GM21528 (cell line): ENCODE measurements around the gene SYP.

Experiments
- ATAC-seq: cut with Tn5 transposase; IDR thresholded peaks from one replicate; pipeline ENCODE4 v1.9.1; 2021; ENCODE audit warnings: mild to moderate bottlenecking, moderate library complexity; ENCODE audit not compliant: unreplicated experiment, low FRiP score

Gene SYP

GRCh38 chrX:49199906-49200771, at the start of gene SYP:
Gene SYP (minus strand): TSS chrX:49200193. CDS start chrX:49200186, 7 bp downstream.
- peak; percentile 92 for ATAC-seq

GRCh38 chrX:49249616-49250015, 49.6 kb upstream of the SYP start:
- ATAC-seq = no peak

- ATAC-seq = no peak
Measured at GRCh38 chrX:49249071-49249470, 49.1 kb upstream of the SYP start.

GRCh38 chrX:49247916-49248811, 48.2 kb upstream of the SYP start:
- no peak for ATAC-seq

GRCh38 chrX:49247346-49247745, 47.4 kb upstream of the SYP start:
- no peak for ATAC-seq

GRCh38 chrX:49246541-49246940, 46.5 kb upstream of the SYP start:
- ATAC-seq = no peak

- ATAC-seq = no peak
Measured at GRCh38 chrX:49244207-49244606, 44.2 kb upstream of the SYP start.

GRCh38 chrX:49243166-49243565, 43.2 kb upstream of the SYP start:
- ATAC-seq = no peak

GRCh38 chrX:49242545-49243066, 42.6 kb upstream of the SYP start:
- no peak for ATAC-seq

GRCh38 chrX:49238735-49239134, 38.7 kb upstream of the SYP start:
- no peak for ATAC-seq

GRCh38 chrX:49237060-49237459, 37.1 kb upstream of the SYP start:
- ATAC-seq = no peak

- ATAC-seq = no peak
Measured at GRCh38 chrX:49233887-49234555, 34.0 kb upstream of the SYP start.

GRCh38 chrX:49233176-49233575, 33.2 kb upstream of the SYP start, which contains the start of gene CACNA1F:
Gene CACNA1F (minus strand): TSS chrX:49233340. CDS start chrX:49233309, 31 bp downstream.
- no peak for ATAC-seq

GRCh38 chrX:49232525-49232924, 32.5 kb upstream of the SYP start:
- no peak for ATAC-seq

GRCh38 chrX:49231333-49232000, 31.5 kb upstream of the SYP start:
- no peak for ATAC-seq

- ATAC-seq = peak; percentile 68
Measured at GRCh38 chrX:49230500-49231232, 30.7 kb upstream of the SYP start.

- ATAC-seq = no peak
Measured at GRCh38 chrX:49228185-49228584, 28.2 kb upstream of the SYP start.

- no peak for ATAC-seq
Measured at GRCh38 chrX:49227726-49228125, 27.7 kb upstream of the SYP start.

- ATAC-seq = no peak
Measured at GRCh38 chrX:49226946-49227345, 27.0 kb upstream of the SYP start.
